Keratinocyte (primary cell): ENCODE measurements around the gene GTF2A1L. TPM values are rescaled to one million over a fixed set of nuclear protein-coding genes. Genes with fewer than 3 reads are reported as not detected.

Experiments
- DNase-seq: peaks from one replicate; pipeline ENCODE4 v3.0.0-alpha.2; 2011; ENCODE audit warnings: low read depth, missing footprints, low spot score
- FAIRE-seq: peaks from 2 replicates; lab custom pipeline; 2011; peaks lifted over from hg19 to GRCh38; lab: Jason Lieb, UNC
- H2AFZ ChIP-seq: 2 replicates; pipeline ENCODE4 v1.6.0; 2012; ENCODE audit warnings: low read length, control low read depth, inconsistent platforms; ENCODE audit not compliant: control insufficient read depth
- H3K27ac ChIP-seq: 2 replicates; pipeline ENCODE4 v1.5.1; 2011; ENCODE audit warnings: low read length; ENCODE audit not compliant: control insufficient read depth, insufficient read depth
- H3K27me3 ChIP-seq: 3 replicates; pipeline ENCODE4 v1.6.0; 2011; ENCODE audit warnings: low read length; ENCODE audit not compliant: control insufficient read depth, insufficient read depth; ENCODE audit errors: extremely low read depth
- H3K36me3 ChIP-seq, 2 experiments: 2 replicates in 1 of 2; 3 replicates in 1 of 2; pipeline ENCODE4 v1.5.1; 2011; ENCODE audit warnings: low read length in 2 of 2, mild to moderate bottlenecking in 1 of 2; ENCODE audit not compliant: control insufficient read depth in 2 of 2, insufficient read depth in 2 of 2; ENCODE audit errors: extremely low read depth in 1 of 2
- H3K4me1 ChIP-seq: 3 replicates; pipeline ENCODE4 v1.5.1; 2011; ENCODE audit warnings: low read length; ENCODE audit not compliant: control insufficient read depth, insufficient read depth; ENCODE audit errors: extremely low read depth
- H3K4me2 ChIP-seq: 3 replicates; pipeline ENCODE4 v1.6.0; 2011; ENCODE audit warnings: low read depth, low read length; ENCODE audit not compliant: control insufficient read depth, insufficient read depth; ENCODE audit errors: extremely low read depth
- H3K4me3 ChIP-seq, 3 experiments: fragments of 200-600 bp in 1 of 3; sonication (generic) in 1 of 3; 2 replicates in 2 of 3; 3 replicates in 1 of 3; pipeline ENCODE4 v1.5.1; 2011 to 2016; ENCODE audit warnings: low read length in 3 of 3, mild to moderate bottlenecking in 3 of 3, control low read depth in 2 of 3, inconsistent platforms in 1 of 3, low read depth in 1 of 3, mixed read lengths in 1 of 3, mixed run types in 1 of 3, moderate library complexity in 1 of 3; ENCODE audit not compliant: control insufficient read depth in 2 of 3, insufficient read depth in 2 of 3; ENCODE audit errors: extremely low read depth in 1 of 3
- H3K79me2 ChIP-seq: 2 replicates; pipeline ENCODE4 v1.6.0; 2012; ENCODE audit warnings: low read length; ENCODE audit not compliant: control insufficient read depth, insufficient read depth
- H3K9ac ChIP-seq: 3 replicates; pipeline ENCODE4 v1.6.0; 2011; ENCODE audit warnings: low read length; ENCODE audit not compliant: control insufficient read depth, insufficient read depth; ENCODE audit errors: extremely low read depth
- H3K9me1 ChIP-seq: 3 replicates; pipeline ENCODE4 v1.6.0; 2011; ENCODE audit warnings: low read length; ENCODE audit not compliant: control insufficient read depth, insufficient read depth; ENCODE audit errors: extremely low read depth
- H3K9me3 ChIP-seq: 2 replicates; pipeline ENCODE4 v1.5.1; 2012; ENCODE audit warnings: low read depth, low read length; ENCODE audit not compliant: control insufficient read depth
- H4K20me1 ChIP-seq: 3 replicates; pipeline ENCODE4 v1.6.0; 2011; ENCODE audit warnings: low read length; ENCODE audit not compliant: control insufficient read depth, insufficient read depth; ENCODE audit errors: extremely low read depth
- EZH2 ChIP-seq: IDR thresholded peaks from one replicate; pipeline ENCODE4 v1.6.1; 2012; ENCODE audit warnings: inconsistent platforms, mild to moderate bottlenecking, low read length, moderate library complexity
- dilution Hi-C: fragments of 300-500 bp; cut with MboI; formaldehyde crosslinking; loops from one replicate; pipeline ENCODE4 v1.7.0; 2020; ENCODE audit warnings: low sequenced_read_pairs; ENCODE audit not compliant: extremely low pct_ligation_motif_present
- polyA plus RNA-seq, 5 experiments: library from polyadenylated mRNA; depleted of rRNA in 3 of 5; stranded (reverse) in 3 of 5; stranded (forward) in 1 of 5; unstranded in 1 of 5; fragments of >200 nt; gene quantifications; 1 replicate in 1 of 5; 2 replicates in 3 of 5; 3 replicates in 1 of 5; pipeline versions ENCODE4 v1.2.1 to v1.2.3, GENCODE V29; 2011 to 2012; ENCODE audit warnings: missing spikeins in 2 of 5, low read depth in 1 of 5, low replicate concordance in 1 of 5
- TF ChIP-seq, protein P1 (sequence below), 3 experiments: IDR thresholded peaks in 1 of 3; conservative IDR thresholded peaks in 1 of 3; optimal IDR thresholded peaks in 1 of 3; 2 replicates in 2 of 3; 3 replicates in 1 of 3; pipeline versions ENCODE3 to v1.5.1; 2011; ENCODE audit warnings: low read length in 3 of 3, mild to moderate bottlenecking in 3 of 3, moderate library complexity in 2 of 3, control low read depth in 1 of 3, inconsistent platforms in 1 of 3; ENCODE audit not compliant: insufficient read depth in 2 of 3; ENCODE audit errors: extremely low read depth in 1 of 3

Gene GTF2A1L
- polyA plus RNA-seq, 1 donor (not counting 4 experiments of a cell fraction or from before 2014, with no cell fraction given) = not detected

DNA sequence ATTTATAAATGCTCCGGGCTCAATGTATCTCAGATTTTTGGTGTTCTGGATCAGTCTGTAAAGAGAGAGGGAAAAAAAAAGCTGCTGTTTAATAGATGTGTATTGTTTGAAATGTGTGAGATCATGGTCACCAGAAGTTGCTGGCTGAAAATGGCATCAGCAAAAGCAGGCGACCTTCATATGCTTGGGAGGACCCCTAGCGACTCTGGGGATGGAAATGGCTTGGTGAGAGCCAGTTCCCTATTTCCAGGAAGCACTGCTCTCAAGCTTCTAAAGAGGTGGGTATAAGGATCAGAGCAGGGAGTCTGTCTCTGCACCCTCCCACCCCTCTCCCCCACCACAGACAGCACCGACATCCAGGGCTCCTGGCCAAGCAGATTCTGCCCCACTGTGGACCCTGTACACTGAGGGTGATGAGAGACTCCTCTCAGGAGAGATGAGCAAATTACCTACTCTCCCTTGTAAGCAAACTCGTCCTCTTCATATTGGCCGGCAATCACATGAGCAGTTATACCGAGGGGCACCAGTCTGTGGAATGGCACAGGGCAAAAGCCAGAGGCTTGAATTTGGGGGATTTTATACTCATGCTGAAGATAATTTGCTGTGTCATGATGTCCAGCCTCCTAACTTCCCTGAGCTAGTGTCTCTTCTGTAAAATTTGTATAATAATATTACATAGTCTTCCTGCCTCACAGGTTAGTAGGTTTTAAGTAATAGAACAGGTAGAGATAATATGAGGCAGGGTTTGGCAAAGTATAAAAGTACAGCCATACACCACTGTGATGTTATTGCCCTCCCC is 108.2 kb downstream of the GTF2A1L start:
- dilution Hi-C loops = no loop called here

GRCh38 chr2:48727560-48727959 is 109.9 kb downstream of the GTF2A1L start:
- Histone ChIP-seq H3K27me3 (no peaks in the 10 kb centered on the region), H4K20me1 (no peaks in the 10 kb centered on the region), H3K27ac (no peak overlapping the region), H3K9me1 (no peaks in the 10 kb centered on the region), H2AFZ (no peak overlapping the region), H3K4me2 (no peak overlapping the region), H3K4me3 (no peak overlapping the region), H3K79me2 (no peaks in the 10 kb centered on the region), H3K9me3 (no peaks in the 10 kb centered on the region), H3K36me3 (no peaks in the 10 kb centered on the region), H3K4me1 (no peaks in the 10 kb centered on the region), H3K9ac (no peak overlapping the region)
- TF ChIP-seq EZH2 = no peak
- TF ChIP-seq, protein P1, sequence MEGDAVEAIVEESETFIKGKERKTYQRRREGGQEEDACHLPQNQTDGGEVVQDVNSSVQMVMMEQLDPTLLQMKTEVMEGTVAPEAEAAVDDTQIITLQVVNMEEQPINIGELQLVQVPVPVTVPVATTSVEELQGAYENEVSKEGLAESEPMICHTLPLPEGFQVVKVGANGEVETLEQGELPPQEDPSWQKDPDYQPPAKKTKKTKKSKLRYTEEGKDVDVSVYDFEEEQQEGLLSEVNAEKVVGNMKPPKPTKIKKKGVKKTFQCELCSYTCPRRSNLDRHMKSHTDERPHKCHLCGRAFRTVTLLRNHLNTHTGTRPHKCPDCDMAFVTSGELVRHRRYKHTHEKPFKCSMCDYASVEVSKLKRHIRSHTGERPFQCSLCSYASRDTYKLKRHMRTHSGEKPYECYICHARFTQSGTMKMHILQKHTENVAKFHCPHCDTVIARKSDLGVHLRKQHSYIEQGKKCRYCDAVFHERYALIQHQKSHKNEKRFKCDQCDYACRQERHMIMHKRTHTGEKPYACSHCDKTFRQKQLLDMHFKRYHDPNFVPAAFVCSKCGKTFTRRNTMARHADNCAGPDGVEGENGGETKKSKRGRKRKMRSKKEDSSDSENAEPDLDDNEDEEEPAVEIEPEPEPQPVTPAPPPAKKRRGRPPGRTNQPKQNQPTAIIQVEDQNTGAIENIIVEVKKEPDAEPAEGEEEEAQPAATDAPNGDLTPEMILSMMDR (optimal IDR thresholded peaks at IDR 0.05 in 1 of 3, IDR thresholded peaks at IDR 0.05 in 1 of 3, conservative IDR thresholded peaks at IDR 0.05 in 1 of 3; ENCODE audit: extremely low read depth in 1 of 3, insufficient read depth in 2 of 3, low read length in 3 of 3) = no peak
- no peak for FAIRE-seq
- no peak for DNase-seq
- dilution Hi-C loops = no loop called here

More for the DNA sequence above, 108.2 kb downstream of the GTF2A1L start:
- H3K9me3 ChIP-seq = no peaks in the 10 kb centered on the region
- H3K9ac ChIP-seq = no peak overlapping the region
- no peaks in the 10 kb centered on the region for H3K79me2 ChIP-seq
- DNase-seq (no peak), FAIRE-seq (no peak)
- H3K27me3 ChIP-seq = no peaks in the 10 kb centered on the region
- H3K36me3 ChIP-seq = no peaks in the 10 kb centered on the region
- H3K4me1 ChIP-seq = no peaks in the 10 kb centered on the region
- no peaks in the 10 kb centered on the region for H4K20me1 ChIP-seq
- no peaks in the 10 kb centered on the region for H3K9me1 ChIP-seq
- H3K4me2 ChIP-seq = no peak overlapping the region
- H2AFZ ChIP-seq = no peak overlapping the region
- no peak overlapping the region for H3K4me3 ChIP-seq
- no peak overlapping the region for H3K27ac ChIP-seq
- TF ChIP-seq, protein P1 (optimal IDR thresholded peaks at IDR 0.05 in 1 of 3, IDR thresholded peaks at IDR 0.05 in 1 of 3, conservative IDR thresholded peaks at IDR 0.05 in 1 of 3; ENCODE audit: extremely low read depth in 1 of 3, insufficient read depth in 2 of 3, low read length in 3 of 3) = no peak
- no peak for TF ChIP-seq EZH2
